Regular cardiac myocyte (primary cell): ENCODE results near the gene OR5AN1. TPM values are rescaled to one million over a fixed set of nuclear protein-coding genes. Genes with fewer than 3 reads are reported as not detected.

Source experiments
- total RNA-seq: library from RNA; depleted of rRNA; stranded (reverse); fragments of >200 nt; gene quantifications from 2 replicates; pipeline ENCODE4 v1.2.3, GENCODE V29; 2014

Gene OR5AN1, protein sequence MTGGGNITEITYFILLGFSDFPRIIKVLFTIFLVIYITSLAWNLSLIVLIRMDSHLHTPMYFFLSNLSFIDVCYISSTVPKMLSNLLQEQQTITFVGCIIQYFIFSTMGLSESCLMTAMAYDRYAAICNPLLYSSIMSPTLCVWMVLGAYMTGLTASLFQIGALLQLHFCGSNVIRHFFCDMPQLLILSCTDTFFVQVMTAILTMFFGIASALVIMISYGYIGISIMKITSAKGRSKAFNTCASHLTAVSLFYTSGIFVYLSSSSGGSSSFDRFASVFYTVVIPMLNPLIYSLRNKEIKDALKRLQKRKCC
- total RNA-seq = not detected in 2 replicates

DNA sequence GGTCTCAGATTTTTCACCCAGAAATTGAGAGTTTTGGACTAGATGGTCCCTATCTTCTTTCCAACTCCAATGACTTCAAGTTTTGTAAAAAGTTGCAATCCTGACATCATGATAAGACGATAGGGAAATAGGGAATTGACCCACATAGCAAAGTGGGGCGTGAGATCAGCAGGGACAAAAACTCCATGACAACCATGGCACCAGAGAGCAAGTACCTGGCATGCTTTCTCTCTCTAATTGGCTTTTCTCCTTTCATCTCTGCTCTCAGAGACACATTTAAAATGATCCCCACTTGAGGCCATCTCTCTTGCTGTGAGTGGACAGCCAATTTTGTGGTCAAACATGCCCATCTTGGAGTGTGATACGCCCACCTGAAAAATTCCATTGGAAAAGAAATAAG, at the start of gene OR5AN1:
TSS of gene OR5AN1 (plus strand) at position 301 of the 400 bp plus-strand sequence. CDS start 5,564 bp downstream, outside the sequence.

Other genes starting within 250 kb of the OR5AN1 start
- gene FAM111A, start 216.0 kb upstream of the OR5AN1 start, total RNA-seq = 44.8 and 69.8 TPM in 2 replicates
- 0.19 and 0.85 TPM in 2 replicates for gene DTX4, start 186.8 kb upstream of the OR5AN1 start, total RNA-seq
- not detected in 2 replicates for gene MPEG1, start 146.0 kb upstream of the OR5AN1 start, total RNA-seq
- not detected in 2 replicates for gene OR5A2, start 67.5 kb downstream of the OR5AN1 start, total RNA-seq
- not detected in 2 replicates for gene OR5A1, start 77.6 kb downstream of the OR5AN1 start, total RNA-seq
- gene OR4D6, start 98.1 kb downstream of the OR5AN1 start, total RNA-seq = not detected in 2 replicates
- gene OR4D10, start 114.4 kb downstream of the OR5AN1 start, total RNA-seq = not detected in 2 replicates
- not detected in 2 replicates for gene OR4D11, start 144.7 kb downstream of the OR5AN1 start, total RNA-seq
- gene OR4D9, start 152.6 kb downstream of the OR5AN1 start, total RNA-seq = not detected in 2 replicates